Neural progenitor cell (in vitro differentiated cells): ENCODE data around the gene SCN8A. TPM values are rescaled to one million over a fixed set of nuclear protein-coding genes. Genes with fewer than 3 reads are reported as not detected.

Experiments
- DNase-seq: peaks from one replicate; pipeline ENCODE4 v3.0.0-alpha.2; 2016; ENCODE audit warnings: low spot score
- H2AFZ ChIP-seq: fragments of 200-600 bp; sonication (generic); replicated peaks from 2 replicates; pipeline ENCODE4 v1.6.1; 2016; ENCODE audit warnings: antibody characterized with exemption
- H3F3A ChIP-seq: fragments of 200-600 bp; sonication (generic); 2 replicates; pipeline ENCODE4 v1.6.1; 2016; ENCODE audit warnings: antibody characterized with exemption, low read depth
- H3K27ac ChIP-seq: fragments of 200-600 bp; sonication (generic); 2 replicates; pipeline ENCODE4 v1.5.1; 2016; ENCODE audit warnings: mild to moderate bottlenecking
- H3K27me3 ChIP-seq: fragments of 200-600 bp; sonication (generic); 2 replicates; pipeline ENCODE4 v1.6.1; 2016; ENCODE audit warnings: mild to moderate bottlenecking, moderate library complexity
- H3K36me3 ChIP-seq: fragments of 200-600 bp; sonication (generic); 2 replicates; pipeline ENCODE4 v1.5.1; 2016
- H3K4me1 ChIP-seq: fragments of 200-600 bp; sonication (generic); 2 replicates; pipeline ENCODE4 v1.6.1; 2016; ENCODE audit warnings: mixed run types
- H3K4me2 ChIP-seq: fragments of 200-600 bp; sonication (generic); 2 replicates; pipeline ENCODE4 v1.6.1; 2016
- H3K4me3 ChIP-seq: fragments of 200-600 bp; sonication (generic); 2 replicates; pipeline ENCODE4 v1.5.1; 2016
- H3K79me2 ChIP-seq: fragments of 200-600 bp; sonication (generic); 2 replicates; pipeline ENCODE4 v1.6.1; 2016; ENCODE audit warnings: low read depth
- H3K9ac ChIP-seq: fragments of 200-600 bp; sonication (generic); 2 replicates; pipeline ENCODE4 v1.6.1; 2016
- H3K9me3 ChIP-seq: fragments of 200-600 bp; sonication (generic); 2 replicates; pipeline ENCODE4 v1.5.1; 2016; ENCODE audit warnings: low read depth
- H4K20me1 ChIP-seq: fragments of 200-600 bp; sonication (generic); 2 replicates; pipeline ENCODE4 v1.6.1; 2016; ENCODE audit warnings: low read depth
- H3K27ac Mint-ChIP-seq: 3 replicates; pipeline ENCODE4 v1.8.0; 2021; ENCODE audit warnings: mixed read lengths
- H3K27me3 Mint-ChIP-seq: 2 replicates; pipeline ENCODE4 v1.8.0; 2022; ENCODE audit warnings: low read depth, mild to moderate bottlenecking, inconsistent platforms, moderate library complexity, mixed read lengths; ENCODE audit not compliant: insufficient read depth
- H3K36me3 Mint-ChIP-seq: 3 replicates; pipeline ENCODE4 v1.8.0; 2021; ENCODE audit warnings: mixed read lengths
- H3K4me1 Mint-ChIP-seq: 3 replicates; pipeline ENCODE4 v1.8.0; 2021; ENCODE audit warnings: mixed read lengths
- H3K4me3 Mint-ChIP-seq: 3 replicates; pipeline ENCODE4 v1.8.0; 2021; ENCODE audit warnings: mild to moderate bottlenecking, moderate library complexity, mixed read lengths
- H3K9me3 Mint-ChIP-seq: 3 replicates; pipeline ENCODE4 v1.8.0; 2020; ENCODE audit warnings: mixed read lengths
- EZH2 ChIP-seq: fragments of 200-600 bp; sonication (generic); IDR thresholded peaks from 2 replicates; pipeline ENCODE4 v1.6.1; 2017; ENCODE audit warnings: antibody characterized with exemption, mild to moderate bottlenecking, moderate library complexity
- EZH2phosphoT487 ChIP-seq: fragments of 200-600 bp; sonication (generic); IDR thresholded peaks from 2 replicates; pipeline ENCODE4 v1.6.1; 2017; ENCODE audit warnings: antibody characterized with exemption
- total RNA-seq: library from RNA; depleted of rRNA; stranded (reverse); fragments of >200 nt; gene quantifications from 2 replicates; pipeline ENCODE4 v1.2.3, GENCODE V29; 2015; ENCODE audit warnings: low replicate concordance
- TF ChIP-seq, protein P1 (sequence below): fragments of 200-600 bp; sonication (generic); IDR thresholded peaks from 2 replicates; pipeline ENCODE4 v1.5.1; 2017; ENCODE audit warnings: antibody characterized with exemption, mild to moderate bottlenecking

Gene SCN8A
- total RNA-seq, 1 donor from 2014 or later, result 14.2 TPM

GRCh38 chr12:51839310-51839947 lies 248.4 kb downstream of the SCN8A start:
- Mint-ChIP-seq H3K27ac (peak overlapping the region; percentile 67), H3K36me3 (peaks cover 3% of the 10 kb centered on the region), H3K27me3 (peaks cover 15% of the 10 kb centered on the region), H3K4me3 (peak overlapping the region; percentile 34), H3K4me1 (peaks cover 81% of the 10 kb centered on the region), H3K9me3 (no peaks in the 10 kb centered on the region)
- peaks cover 87% of the 10 kb centered on the region for H3K4me1 ChIP-seq
- H4K20me1 ChIP-seq, result peaks cover 99% of the 10 kb centered on the region
- peaks cover 64% of the 10 kb centered on the region for H3F3A ChIP-seq
- no peak overlapping the region for H3K9ac ChIP-seq
- H3K27me3 ChIP-seq, result no peaks in the 10 kb centered on the region
- peak overlapping the region; percentile 47 for H3K27ac ChIP-seq
- peak overlapping the region; percentile 9 for H3K4me3 ChIP-seq
- peaks cover 85% of the 10 kb centered on the region for H3K79me2 ChIP-seq
- H3K9me3 ChIP-seq, result no peaks in the 10 kb centered on the region
- no peak overlapping the region for H2AFZ ChIP-seq
- H3K36me3 ChIP-seq, result no peaks in the 10 kb centered on the region
- TF ChIP-seq, protein P1, sequence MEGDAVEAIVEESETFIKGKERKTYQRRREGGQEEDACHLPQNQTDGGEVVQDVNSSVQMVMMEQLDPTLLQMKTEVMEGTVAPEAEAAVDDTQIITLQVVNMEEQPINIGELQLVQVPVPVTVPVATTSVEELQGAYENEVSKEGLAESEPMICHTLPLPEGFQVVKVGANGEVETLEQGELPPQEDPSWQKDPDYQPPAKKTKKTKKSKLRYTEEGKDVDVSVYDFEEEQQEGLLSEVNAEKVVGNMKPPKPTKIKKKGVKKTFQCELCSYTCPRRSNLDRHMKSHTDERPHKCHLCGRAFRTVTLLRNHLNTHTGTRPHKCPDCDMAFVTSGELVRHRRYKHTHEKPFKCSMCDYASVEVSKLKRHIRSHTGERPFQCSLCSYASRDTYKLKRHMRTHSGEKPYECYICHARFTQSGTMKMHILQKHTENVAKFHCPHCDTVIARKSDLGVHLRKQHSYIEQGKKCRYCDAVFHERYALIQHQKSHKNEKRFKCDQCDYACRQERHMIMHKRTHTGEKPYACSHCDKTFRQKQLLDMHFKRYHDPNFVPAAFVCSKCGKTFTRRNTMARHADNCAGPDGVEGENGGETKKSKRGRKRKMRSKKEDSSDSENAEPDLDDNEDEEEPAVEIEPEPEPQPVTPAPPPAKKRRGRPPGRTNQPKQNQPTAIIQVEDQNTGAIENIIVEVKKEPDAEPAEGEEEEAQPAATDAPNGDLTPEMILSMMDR, result no peak
- TF ChIP-seq EZH2phosphoT487, result no peak
- no peak for TF ChIP-seq EZH2
- peak; percentile 73 for DNase-seq
- H3K4me2 ChIP-seq, result peak overlapping the region; percentile 71

DNA sequence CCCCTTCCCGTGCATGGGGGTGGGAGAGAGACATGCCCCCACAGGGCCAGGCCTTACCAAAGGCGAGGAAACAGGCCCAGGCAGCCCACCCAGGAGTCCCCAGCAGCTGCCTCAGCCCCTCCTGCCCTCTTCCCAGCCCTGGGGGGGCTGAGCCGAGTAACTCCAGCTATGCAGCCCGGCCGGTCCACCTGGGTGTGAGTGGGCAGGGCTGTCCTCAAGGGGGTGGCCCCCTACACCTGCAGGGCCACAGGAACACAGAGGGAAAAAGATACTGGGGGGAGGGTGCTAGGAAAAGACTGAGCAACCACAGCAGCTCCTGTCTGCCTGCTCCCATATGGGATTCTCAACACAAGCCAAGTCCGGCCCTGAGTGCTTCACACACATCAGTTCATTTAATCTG lies 249.9 kb downstream of the SCN8A start:
- Histone ChIP-seq H3K79me2 (peaks cover 85% of the 10 kb centered on the region), H3K9ac (no peak overlapping the region), H3K4me1 (peaks cover 81% of the 10 kb centered on the region), H4K20me1 (peaks cover 99% of the 10 kb centered on the region), H2AFZ (no peak overlapping the region), H3K4me2 (peak overlapping the region; percentile 65), H3K27ac (no peak overlapping the region), H3K9me3 (no peaks in the 10 kb centered on the region), H3K36me3 (no peaks in the 10 kb centered on the region), H3K4me3 (no peak overlapping the region), H3F3A (peaks cover 61% of the 10 kb centered on the region), H3K27me3 (no peaks in the 10 kb centered on the region)
- peaks cover 17% of the 10 kb centered on the region for H3K27me3 Mint-ChIP-seq
- H3K9me3 Mint-ChIP-seq, result no peaks in the 10 kb centered on the region
- peaks cover 84% of the 10 kb centered on the region for H3K4me1 Mint-ChIP-seq
- no peak overlapping the region for H3K27ac Mint-ChIP-seq
- TF ChIP-seq EZH2phosphoT487 (no peak), EZH2 (no peak)
- TF ChIP-seq, protein P1, result no peak
- peak overlapping the region; percentile 15 for H3K4me3 Mint-ChIP-seq
- DNase-seq, result no peak
- H3K36me3 Mint-ChIP-seq, result no peaks in the 10 kb centered on the region

DNA sequence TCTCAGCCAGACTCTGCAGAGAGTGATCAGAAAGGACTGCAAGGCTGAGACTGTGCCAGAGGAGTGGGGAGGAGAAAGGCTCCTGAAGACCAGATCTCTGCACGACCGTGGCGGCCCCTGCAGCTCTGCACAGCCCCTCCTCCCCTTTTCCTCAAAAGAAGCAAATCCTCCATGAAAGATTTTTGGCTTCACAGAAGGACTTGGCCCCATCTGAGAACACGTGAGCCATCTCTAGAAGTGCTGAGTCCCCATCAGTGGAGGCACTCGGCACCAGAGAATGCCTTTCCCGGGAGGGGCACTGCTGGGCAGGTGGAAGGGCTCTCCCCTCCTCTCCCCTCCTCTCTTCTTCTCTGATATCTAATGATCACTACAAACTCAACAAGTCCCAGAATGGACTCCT lies 250.7 kb downstream of the SCN8A start:
- TF ChIP-seq, protein P1, result no peak
- TF ChIP-seq EZH2 (no peak), EZH2phosphoT487 (no peak)
- H3K79me2 ChIP-seq, result peaks cover 92% of the 10 kb centered on the region
- H3K9ac ChIP-seq, result peak overlapping the region; percentile 8
- DNase-seq, result peak; percentile 26
- no peaks in the 10 kb centered on the region for H3K27me3 ChIP-seq
- no peak overlapping the region for H2AFZ ChIP-seq
- H3K27ac Mint-ChIP-seq, result no peak overlapping the region
- no peak overlapping the region for H3K27ac ChIP-seq
- H3K4me3 Mint-ChIP-seq, result peak overlapping the region; percentile 59
- peaks cover 99% of the 10 kb centered on the region for H4K20me1 ChIP-seq
- H3K27me3 Mint-ChIP-seq, result peaks cover 17% of the 10 kb centered on the region
- H3F3A ChIP-seq, result peaks cover 61% of the 10 kb centered on the region
- no peaks in the 10 kb centered on the region for H3K9me3 Mint-ChIP-seq
- peaks cover 85% of the 10 kb centered on the region for H3K4me1 Mint-ChIP-seq
- no peaks in the 10 kb centered on the region for H3K36me3 ChIP-seq
- no peaks in the 10 kb centered on the region for H3K9me3 ChIP-seq
- peak overlapping the region; percentile 17 for H3K4me3 ChIP-seq
- H3K4me2 ChIP-seq, result peak overlapping the region; percentile 65
- H3K36me3 Mint-ChIP-seq, result no peaks in the 10 kb centered on the region
- H3K4me1 ChIP-seq, result peaks cover 81% of the 10 kb centered on the region
